K562 (cell line): Measurements from ENCODE around the gene COL23A1. TPM values are rescaled to one million over a fixed set of nuclear protein-coding genes. Genes with fewer than 3 reads are reported as not detected.
A peak's percentile ranks its signal among the peaks of the same experiment; 100 is the strongest.

Source experiments
- ATAC-seq: fragments of 200-7000 bp; cut with Tn5 transposase; 3 replicates; pipeline ENCODE4 v1.9.1; 2020; ENCODE audit warnings: moderate library complexity
- BruUV-seq: library from RNA; stranded (reverse); fragments of 400-500 nt; replicated peaks from 2 replicates; lab custom pipeline; 2021; lab: Mats Ljungman, UMichigan
- CTCF ChIA-PET: fragments of 300-600 bp; formaldehyde crosslinking; extraction: SDS; loops from one replicate; lab custom pipeline; 2021; ENCODE audit warnings: low intra/inter-chr PET ratio; lab: Yijun Ruan, JAX
- POLR2A ChIA-PET: fragments of 300-600, 350-650 bp; sonication (Branson Sonifier 250); formaldehyde crosslinking; extraction: SDS; loops from one replicate; lab custom pipeline; 2021; ENCODE audit warnings: antibody characterized with exemption, inconsistent platforms; lab: Yijun Ruan, JAX
- DNase-seq, 4 experiments: peaks; one replicate each; pipeline versions ENCODE4 v3.0.0 to v3.0.0-alpha.2; 2011 to 2018; ENCODE audit warnings: low spot score in 3 of 4, mixed read lengths in 3 of 4; ENCODE audit errors: extremely low read depth in 1 of 4
- FAIRE-seq: peaks from 2 replicates; lab custom pipeline; 2011; peaks lifted over from hg19 to GRCh38; lab: Jason Lieb, UNC
- H2AFZ ChIP-seq: 2 replicates; pipeline ENCODE4 v1.6.0; 2011; ENCODE audit warnings: low read depth, low read length, control low read depth, inconsistent platforms
- H3K27ac ChIP-seq: fragments of 200-600 bp; 3 replicates; pipeline ENCODE4 v1.8.0; 2011; ENCODE audit warnings: low read depth, mild to moderate bottlenecking, control low read depth, inconsistent platforms, low read length, moderate library complexity, mixed read lengths; ENCODE audit errors: extremely low read depth
- H3K27me3 ChIP-seq, 2 experiments: fragments of 300-600 bp in 1 of 2; 2 replicates in 1 of 2; 3 replicates in 1 of 2; pipeline versions ENCODE4 v1.6.0 to v1.8.0; 2011; ENCODE audit warnings: inconsistent platforms in 2 of 2, low read length in 2 of 2, mild to moderate bottlenecking in 1 of 2, mixed read lengths in 1 of 2, moderate library complexity in 1 of 2; ENCODE audit not compliant: control insufficient read depth in 2 of 2, insufficient read depth in 2 of 2
- H3K36me3 ChIP-seq: fragments of 300-600 bp; 3 replicates; pipeline ENCODE4 v1.8.0; 2011; ENCODE audit warnings: mild to moderate bottlenecking, low read length, inconsistent platforms; ENCODE audit not compliant: control insufficient read depth, insufficient read depth
- H3K4me1 ChIP-seq, 2 experiments: fragments of 200-600 bp in 1 of 2; replicated peaks in 1 of 2; 2 replicates in 1 of 2; 3 replicates in 1 of 2; pipeline versions ENCODE4 v1.5.1 to v1.8.0; 2011; ENCODE audit warnings: inconsistent platforms in 2 of 2, low read length in 2 of 2, mild to moderate bottlenecking in 1 of 2, mixed read lengths in 1 of 2, moderate library complexity in 1 of 2; ENCODE audit not compliant: control insufficient read depth in 2 of 2, insufficient read depth in 2 of 2
- H3K4me2 ChIP-seq: 2 replicates; pipeline ENCODE4 v1.6.1; 2011; ENCODE audit warnings: low read length, control low read depth, inconsistent platforms, mixed read lengths; ENCODE audit not compliant: insufficient read depth
- H3K4me3 ChIP-seq: fragments of 200-600 bp; sonication (generic), shearing (Covaris generic); 2 replicates; pipeline ENCODE4 v1.5.1; 2016; ENCODE audit warnings: control low read depth, inconsistent platforms
- H3K79me2 ChIP-seq: fragments of 200-600 bp; 3 replicates; pipeline ENCODE4 v1.8.0; 2011; ENCODE audit warnings: low read length, inconsistent platforms; ENCODE audit not compliant: control insufficient read depth, insufficient read depth
- H3K9ac ChIP-seq, 2 experiments: 2 replicates each; pipeline versions ENCODE4 v1.6.0 to v1.6.1; 2011; ENCODE audit warnings: low read depth in 2 of 2, low read length in 2 of 2, control low read depth in 1 of 2, inconsistent platforms in 1 of 2, mild to moderate bottlenecking in 1 of 2, mixed read lengths in 1 of 2; ENCODE audit not compliant: insufficient read depth in 1 of 2
- H3K9me1 ChIP-seq: one replicate; pipeline ENCODE4 v1.6.0; 2011; ENCODE audit warnings: inconsistent platforms, mild to moderate bottlenecking, low read length, moderate library complexity; ENCODE audit not compliant: control insufficient read depth, insufficient read depth
- H3K9me3 ChIP-seq: replicated peaks from 2 replicates; pipeline ENCODE4 v1.5.1; 2011; ENCODE audit warnings: low read depth, low read length, inconsistent platforms; ENCODE audit not compliant: control insufficient read depth, insufficient read depth
- H4K20me1 ChIP-seq: replicated peaks from 2 replicates; pipeline ENCODE4 v1.6.1; 2011; ENCODE audit warnings: low read length, inconsistent platforms, mixed read lengths; ENCODE audit not compliant: control insufficient read depth, insufficient read depth
- CREM ChIP-seq: IDR thresholded peaks from 2 replicates; pipeline ENCODE4 v1.6.1; 2014; ENCODE audit warnings: antibody characterized with exemption, low read depth
- ETV1 ChIP-seq: fragments of 450-650 bp; conservative IDR thresholded peaks from 2 replicates; pipeline ENCODE4 v1.6.1; 2016; ENCODE audit warnings: missing genetic modification characterization, control low read depth, low read depth, missing compliant biosample characterization
- KDM1A ChIP-seq, 2 experiments: fragments of 450-650 bp; IDR thresholded peaks; 2 replicates each; pipeline ENCODE4 v1.6.1; 2016; ENCODE audit warnings: mild to moderate bottlenecking in 2 of 2
- MEIS2 ChIP-seq: fragments of 450-650 bp; IDR thresholded peaks from 2 replicates; pipeline ENCODE4 v1.6.1; 2014; ENCODE audit warnings: mild to moderate bottlenecking; ENCODE audit not compliant: partially characterized antibody
- RCOR1 ChIP-seq, 2 experiments: IDR thresholded peaks; 2 replicates each; pipeline ENCODE4 v1.6.1; 2012; ENCODE audit warnings: low read depth in 2 of 2, low read length in 2 of 2, borderline replicate concordance in 1 of 2, improper control_type of control experiment in 1 of 2
- SMC3 ChIP-seq: conservative IDR thresholded peaks from 2 replicates; pipeline ENCODE4 v1.6.1; 2011; ENCODE audit warnings: low read depth, low read length, improper control_type of control experiment; ENCODE audit not compliant: insufficient read depth
- ZNF197 ChIP-seq: fragments of 200-800 bp; sonication (Bioruptor generic); IDR thresholded peaks from 2 replicates; pipeline ENCODE4 v1.6.1; 2016; ENCODE audit warnings: low read depth, missing genetic modification characterization, missing compliant biosample characterization
- ZNF232 ChIP-seq: sonication (generic); formaldehyde crosslinking; IDR thresholded peaks from 2 replicates; pipeline ENCODE4 v1.8.0; 2022; ENCODE audit warnings: mild to moderate bottlenecking, missing genetic modification reagents
- ZNF408 ChIP-seq: fragments of 250-450 bp; sonication (Bioruptor Pico); IDR thresholded peaks from 2 replicates; pipeline ENCODE4 v1.4.0; 2020; ENCODE audit warnings: low read depth, mild to moderate bottlenecking, moderate library complexity
- ZNF785 ChIP-seq: fragments of 250-450 bp; sonication (Bioruptor Pico); IDR thresholded peaks from 2 replicates; pipeline ENCODE4 v1.4.0; 2020; ENCODE audit warnings: mild to moderate bottlenecking
- WGBS: fragments of 100-300 bp; shearing (Covaris generic); methylation state at CpG from one replicate; pipeline ENCODE4 v1.1.6; 2016; ENCODE audit warnings: low coverage, mixed read lengths; ENCODE audit not compliant: insufficient coverage; ENCODE audit errors: missing lambda C conversion rate; 5-methylcytosine and 5-hydroxymethylcytosine counted together
- in situ Hi-C: fragments of 300-500 bp; cut with MboI; formaldehyde crosslinking; loops from 4 replicates; pipeline ENCODE4 v1.15.0; 2018; ENCODE audit warnings: inconsistent platforms, mixed read lengths
- intact Hi-C: fragments of 100-400 bp; cut with micrococcal nuclease; formaldehyde crosslinking; loops from 2 replicates; pipeline ENCODE4 v1.14.2; 2022
- polyA plus RNA-seq, 8 experiments: library from polyadenylated mRNA; depleted of rRNA in 4 of 8; stranded (reverse) in 5 of 8; unstranded in 3 of 8; fragments of >200 nt; fragmentation: Nextera tagmentation in 2 of 8; fragmentation: Illumina TruSeq in 1 of 8; extraction: Ambion mirVana in 2 of 8; extraction: Trizol in 1 of 8; gene quantifications; 2 replicates each; pipeline versions ENCODE4 v1.2.1 to v1.2.3, GENCODE V29; 2011 to 2014; ENCODE audit warnings: inconsistent platforms in 1 of 8, missing spikeins in 1 of 8
- total RNA-seq, 7 experiments: library from RNA; depleted of rRNA in 6 of 7; stranded (reverse); fragments of >200 nt in 6 of 7; fragmentation: Illumina TruSeq in 2 of 7; extraction: Trizol in 2 of 7; gene quantifications; 2 replicates each; pipeline versions ENCODE4 v1.2.1 to v1.2.3, GENCODE V29; 2011 to 2021; ENCODE audit warnings: low replicate concordance in 1 of 7
- TF ChIP-seq, protein P1 (sequence below): sonication (generic); formaldehyde crosslinking; IDR thresholded peaks from 2 replicates; pipeline ENCODE4 v1.8.0; 2022; ENCODE audit warnings: missing genetic modification reagents, mild to moderate bottlenecking, borderline replicate concordance
- TF ChIP-seq, protein P2 (sequence below), 2 experiments: IDR thresholded peaks in 1 of 2; conservative IDR thresholded peaks in 1 of 2; 2 replicates each; pipeline ENCODE4 v1.6.1; 2016; ENCODE audit warnings: low read depth in 2 of 2, mild to moderate bottlenecking in 1 of 2, missing compliant biosample characterization in 1 of 2, missing genetic modification characterization in 1 of 2, moderate library complexity in 1 of 2

COL23A1 gene
- total and polyA plus RNA-seq, 9 of the 15 experiments (the other 6 are each of a cell fraction or from before 2014, with no cell fraction given), result 0.09 TPM; not detected in 8

DNA sequence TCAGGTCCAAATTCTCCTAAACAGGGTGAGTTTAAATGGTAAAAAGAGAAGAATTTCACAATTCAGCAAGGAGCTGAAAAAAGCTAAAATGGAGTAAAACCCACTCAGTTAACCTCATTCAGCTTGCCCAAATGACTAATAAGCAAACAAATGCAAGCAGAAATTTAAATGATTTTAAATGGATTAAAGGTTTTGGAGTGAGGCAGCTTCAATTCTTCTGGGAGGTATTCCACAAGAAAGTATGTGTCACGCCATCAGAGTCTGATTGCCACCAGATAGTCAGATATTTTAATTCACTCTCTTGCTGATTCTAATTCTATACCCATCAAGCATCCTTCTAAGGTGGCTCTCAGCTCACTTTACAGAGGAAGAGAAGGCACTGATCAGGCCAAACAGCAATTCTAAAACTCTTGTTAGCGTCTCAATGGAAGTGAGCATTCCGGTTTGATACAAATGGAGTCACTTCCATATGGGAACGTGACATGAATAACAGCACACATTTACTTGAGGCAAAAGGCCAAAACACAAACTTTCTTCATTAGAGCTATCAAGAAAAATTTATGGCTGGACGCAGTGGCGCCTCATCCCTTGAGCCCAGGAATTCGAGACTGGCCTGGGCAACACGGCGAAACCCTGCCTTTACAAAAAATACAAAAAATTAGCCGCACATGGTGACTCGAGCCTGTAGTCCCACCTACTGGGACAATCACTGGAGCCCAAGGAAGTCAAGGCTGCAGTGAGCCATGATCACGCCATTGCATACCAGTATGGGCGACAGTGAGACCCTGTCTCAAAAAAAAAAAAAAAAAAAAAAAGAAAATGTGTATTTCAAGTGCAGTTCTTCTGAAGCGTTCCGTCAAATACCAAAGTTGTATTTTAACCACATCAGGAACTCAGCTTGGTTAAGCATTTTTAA is 34.7 kb upstream of the COL23A1 start:
- peaks cover 4% of the 10 kb centered on the region for H3K9me3 ChIP-seq
- BruUV-seq, result no TSS peak
- CTCF ChIA-PET, result no interaction called here
- 0 out of 2 replicates have a peak overlapping the region, but pooled peaks have one; percentile 5 for H2AFZ ChIP-seq
- peak overlapping the region; percentile 98 for H3K4me2 ChIP-seq
- H3K4me3 ChIP-seq, result peak overlapping the region; percentile 96
- H4K20me1 ChIP-seq, result no peaks in the 10 kb centered on the region
- intact Hi-C loops (loop anchor here (10.0 kb wide), 1 partner anchor 210 kb away; no protein-coding TSS in a partner anchor), in situ Hi-C loops (no loop called here)
- peaks cover 4 to 5% of the 10 kb centered on the region in 2 experiments; a peak in 2 of 5 replicates for H3K4me1 ChIP-seq
- TF ChIP-seq MEIS2 (peak; percentile 36), ZNF408 (CRISPR knock-in tag) (no peak), ZNF785 (CRISPR knock-in tag) (no peak), ZNF197 (no peak), SMC3 (no peak), CREM (0 out of 2 replicates have a peak, but pooled peaks have one; percentile 3), RCOR1 (IDR thresholded peaks at IDR 0.05; ENCODE audit: borderline replicate concordance in 1 of 2, low read depth in 2 of 2, low read length in 2 of 2) (no peak), ETV1 (tag) (no peak), ZNF232 (CRISPR knock-in tag) (no peak), KDM1A (IDR thresholded peaks at IDR 0.05) (no peak)
- TF ChIP-seq, protein P1, sequence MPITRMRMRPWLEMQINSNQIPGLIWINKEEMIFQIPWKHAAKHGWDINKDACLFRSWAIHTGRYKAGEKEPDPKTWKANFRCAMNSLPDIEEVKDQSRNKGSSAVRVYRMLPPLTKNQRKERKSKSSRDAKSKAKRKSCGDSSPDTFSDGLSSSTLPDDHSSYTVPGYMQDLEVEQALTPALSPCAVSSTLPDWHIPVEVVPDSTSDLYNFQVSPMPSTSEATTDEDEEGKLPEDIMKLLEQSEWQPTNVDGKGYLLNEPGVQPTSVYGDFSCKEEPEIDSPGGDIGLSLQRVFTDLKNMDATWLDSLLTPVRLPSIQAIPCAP (CRISPR knock-in tag), result no peak
- TF ChIP-seq, protein P2, sequence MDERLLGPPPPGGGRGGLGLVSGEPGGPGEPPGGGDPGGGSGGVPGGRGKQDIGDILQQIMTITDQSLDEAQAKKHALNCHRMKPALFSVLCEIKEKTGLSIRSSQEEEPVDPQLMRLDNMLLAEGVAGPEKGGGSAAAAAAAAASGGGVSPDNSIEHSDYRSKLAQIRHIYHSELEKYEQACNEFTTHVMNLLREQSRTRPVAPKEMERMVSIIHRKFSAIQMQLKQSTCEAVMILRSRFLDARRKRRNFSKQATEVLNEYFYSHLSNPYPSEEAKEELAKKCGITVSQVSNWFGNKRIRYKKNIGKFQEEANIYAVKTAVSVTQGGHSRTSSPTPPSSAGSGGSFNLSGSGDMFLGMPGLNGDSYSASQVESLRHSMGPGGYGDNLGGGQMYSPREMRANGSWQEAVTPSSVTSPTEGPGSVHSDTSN (CRISPR knock-in tag; IDR thresholded peaks at IDR 0.05; ENCODE audit: low read depth), result no peak
- TF ChIP-seq, protein P2 (tag; conservative IDR thresholded peaks at IDR 0.05; ENCODE audit: low read depth), result 0 out of 2 replicates have a peak, but pooled peaks have one; percentile 30
- peak in 1 of 4 experiments; percentile 27 for DNase-seq
- H3K9me1 ChIP-seq, result no peaks in the 10 kb centered on the region
- H3K27ac ChIP-seq, result peak overlapping the region; percentile 84
- H3K27me3 ChIP-seq, result no peaks in the 10 kb centered on the region
- 9% methylated on average over 14 of the region's 15 CpGs for WGBS
- peak; percentile 52 for FAIRE-seq
- peaks cover 34% of the 10 kb centered on the region for H3K36me3 ChIP-seq
- POLR2A ChIA-PET, result interaction anchor here (0.7 to 3.4 kb wide), 11 partner anchors 13 to 1516 kb away, joined by 3 to 14 read pairs (median 3); no protein-coding TSS in a partner anchor
- peak overlapping the region; percentile 87 to 89 for H3K9ac ChIP-seq
- peaks cover 52% of the 10 kb centered on the region for H3K79me2 ChIP-seq
- peak; percentile 15 for ATAC-seq
